GM19099 (cell line): ENCODE data around the gene CNST.

Source experiments
- POLR2A ChIP-seq: IDR thresholded peaks from 3 replicates; pipeline ENCODE4 v1.6.1; 2011; ENCODE audit warnings: low read depth; ENCODE audit not compliant: insufficient read length; ENCODE audit errors: extremely low read depth

The CNST gene

GRCh38 chr1:246695136-246695535 lies 128.9 kb downstream of the CNST start:
- no peak for TF ChIP-seq POLR2A

DNA sequence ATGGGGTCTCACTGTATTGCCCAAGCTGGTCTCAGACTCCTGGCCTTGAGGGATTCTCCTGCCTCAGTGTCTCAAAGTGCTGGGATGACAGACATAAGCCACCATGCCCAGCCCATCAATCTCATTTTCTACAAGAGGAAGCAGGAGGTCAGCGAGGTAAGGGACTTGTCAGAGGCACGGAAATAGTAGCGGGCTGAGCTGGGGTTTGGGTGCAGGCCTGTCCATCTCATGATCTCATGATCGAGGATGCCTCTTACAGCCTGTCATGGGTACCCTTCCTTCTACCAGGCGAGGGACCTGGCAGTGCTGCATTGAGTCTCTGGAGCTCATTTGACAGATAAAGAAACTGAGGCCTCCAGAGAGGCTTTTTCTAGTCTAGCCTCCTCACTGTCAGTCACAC lies 129.4 kb downstream of the CNST start:
- TF ChIP-seq POLR2A: no peak

DNA sequence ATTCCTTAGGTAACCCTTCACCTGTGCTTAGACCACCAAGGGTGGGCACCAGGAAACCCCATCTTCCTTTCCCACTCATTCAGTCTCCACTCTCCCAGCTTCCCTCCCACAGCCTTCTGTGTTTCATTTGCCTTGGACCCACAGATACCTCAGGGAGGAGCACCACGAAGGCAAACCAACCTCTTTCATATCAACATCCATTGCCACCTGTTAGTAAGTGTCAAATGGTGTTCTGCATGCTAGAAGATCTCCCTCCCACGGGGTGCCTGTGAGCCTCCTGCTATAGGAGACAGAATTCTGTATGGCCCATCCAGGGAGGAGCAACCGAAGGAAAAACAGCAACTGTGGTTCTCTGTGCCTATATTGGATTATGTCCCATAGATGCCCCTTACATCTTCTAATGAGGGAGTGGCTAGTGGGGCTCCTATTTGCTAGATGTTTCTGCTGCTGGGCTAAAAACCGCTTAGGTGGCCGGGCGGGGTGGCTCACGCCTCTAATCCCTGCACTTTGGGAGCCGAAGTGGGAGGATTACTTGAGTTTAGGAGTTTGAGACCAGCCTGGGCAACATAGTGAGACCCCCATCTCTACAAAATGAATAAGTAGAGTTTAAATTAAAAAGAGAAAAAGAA lies 132.3 kb downstream of the CNST start:
- TF ChIP-seq POLR2A: no peak

DNA sequence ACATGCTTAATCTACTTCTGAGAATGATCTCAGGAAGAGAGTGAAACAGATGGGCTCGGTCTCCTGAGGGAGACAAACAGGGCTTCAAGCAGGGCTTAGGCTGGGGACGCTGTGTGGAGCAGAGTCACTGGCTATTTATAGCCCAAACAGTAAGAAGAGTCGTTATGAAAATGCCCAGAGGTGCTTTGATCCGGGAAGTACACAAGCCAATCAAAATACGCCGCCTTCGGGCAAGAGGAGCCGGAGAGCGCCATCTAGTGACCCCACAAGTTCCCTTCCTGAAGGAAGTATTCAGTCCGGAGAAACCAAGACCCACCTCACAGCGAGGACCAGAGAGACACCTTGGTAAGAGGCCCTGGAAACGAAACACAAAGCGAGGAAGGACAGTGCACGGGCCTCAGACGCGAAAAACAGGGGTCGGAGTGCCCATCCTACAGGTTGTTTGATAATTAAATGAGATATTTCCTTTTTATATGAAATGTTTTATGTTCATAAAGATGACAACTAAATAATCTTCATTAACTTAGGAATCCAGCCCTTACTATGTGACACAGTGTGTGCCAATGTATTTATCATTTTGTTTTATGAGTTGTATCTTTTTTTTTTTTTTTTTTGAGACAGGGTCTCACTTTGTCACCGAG lies 133.0 kb downstream of the CNST start:
- no peak for TF ChIP-seq POLR2A

- TF ChIP-seq POLR2A: no peak
Measured at GRCh38 chr1:246703581-246703980, 137.3 kb downstream of the CNST start.

DNA sequence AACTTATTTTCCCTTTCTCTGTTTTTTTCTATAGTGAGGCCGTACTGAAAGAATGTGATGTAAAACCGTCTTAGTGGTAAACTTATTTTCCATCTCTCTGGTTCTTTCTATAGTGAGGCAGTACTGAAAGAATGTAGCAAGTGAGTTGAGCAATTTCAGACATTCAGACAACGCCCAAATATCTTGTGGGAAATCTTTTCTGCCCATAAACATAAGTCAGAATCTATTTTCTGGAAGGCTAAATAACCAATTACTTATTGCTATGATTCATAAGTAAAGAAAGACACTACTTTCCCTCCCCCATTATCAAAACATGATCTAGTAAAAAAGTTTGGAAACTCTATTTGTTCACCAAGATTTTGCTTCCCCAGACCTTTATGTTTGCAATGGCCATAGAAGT lies 139.1 kb downstream of the CNST start:
- TF ChIP-seq POLR2A: no peak

DNA sequence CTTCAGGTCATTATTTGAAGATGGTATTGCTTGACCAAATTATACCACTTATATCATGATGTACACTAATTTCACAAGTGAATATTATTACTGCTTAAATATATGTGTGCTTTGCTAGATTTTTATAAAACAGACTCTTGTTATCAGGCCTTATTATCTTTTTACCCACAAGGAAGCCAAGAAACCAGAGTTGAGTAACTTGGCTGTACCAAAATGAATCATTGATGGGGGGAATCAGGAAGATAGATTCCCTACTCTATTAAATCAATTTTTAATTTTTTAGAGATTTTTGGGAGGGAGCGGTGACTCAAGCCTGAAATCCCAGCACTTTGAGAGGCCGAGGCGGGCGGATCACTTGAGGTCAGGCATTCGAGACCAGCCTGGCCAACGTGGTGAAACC lies 141.9 kb downstream of the CNST start:
- no peak for TF ChIP-seq POLR2A

DNA sequence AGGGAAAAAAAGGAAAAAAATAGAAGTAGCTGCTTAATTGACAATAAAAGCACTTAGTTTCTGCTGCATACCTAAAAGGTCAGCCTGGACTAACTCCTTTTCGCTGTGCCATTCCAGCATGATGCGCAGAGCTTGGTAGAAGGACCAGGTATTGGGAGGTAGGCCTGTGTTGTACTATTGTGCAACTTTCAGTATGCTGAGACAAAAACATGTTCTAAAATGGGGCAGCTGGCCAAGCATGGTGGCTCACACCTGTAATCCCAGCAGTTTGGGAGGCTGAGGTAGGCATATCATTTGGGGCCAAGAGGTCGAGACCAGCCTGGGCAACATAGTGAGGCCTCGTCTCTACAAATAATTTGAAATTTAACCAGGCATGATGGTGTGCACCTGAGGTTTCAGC lies 142.9 kb downstream of the CNST start:
- TF ChIP-seq POLR2A: no peak

GRCh38 chr1:246709835-246710234 lies 143.6 kb downstream of the CNST start:
- no peak for TF ChIP-seq POLR2A

DNA sequence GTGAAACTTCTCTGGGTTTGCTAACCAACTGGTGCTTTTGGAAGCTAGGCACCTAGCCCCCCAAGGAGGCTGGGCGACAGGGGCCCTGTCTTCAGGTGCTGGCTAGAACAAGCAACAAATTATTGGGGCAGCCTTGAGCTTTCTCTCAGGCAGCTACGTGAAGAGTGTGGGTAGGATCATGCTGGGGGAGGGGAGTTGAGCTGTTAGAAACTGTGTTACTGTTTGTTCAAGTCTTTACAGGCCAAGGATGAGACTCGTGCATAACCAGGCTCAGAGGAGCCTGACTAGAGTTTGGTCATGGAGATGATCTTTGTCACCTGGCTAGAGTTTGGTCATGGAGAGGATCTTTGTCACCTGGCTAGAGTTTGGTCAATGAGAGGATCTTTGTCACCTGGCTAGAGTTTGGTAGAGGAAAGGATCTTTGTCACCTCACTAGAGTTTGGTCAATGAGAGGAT lies 145.3 kb downstream of the CNST start:
- no peak for TF ChIP-seq POLR2A
